Caki2 (cell line): ENCODE data around the gene CLSTN2. TPM values are rescaled to one million over a fixed set of nuclear protein-coding genes. Genes with fewer than 3 reads are reported as not detected.

Source experiments
- DNase-seq: peaks from one replicate; pipeline ENCODE4 v3.0.0-alpha.2; 2015; ENCODE audit warnings: low read depth
- in situ Hi-C: cut with HindIII; loops from 2 replicates; pipeline ENCODE4 v1.10.0; 2016; ENCODE audit warnings: low sequenced_read_pairs, low pct_unique_long_range_greater_than_20kb, mixed read lengths
- total RNA-seq: library from RNA; depleted of rRNA; stranded (reverse); fragments of >200 nt; shearing (Covaris generic); gene quantifications from 2 replicates; pipeline ENCODE4 v1.2.3, GENCODE V29; 2014; ENCODE audit warnings: low replicate concordance

CLSTN2 gene
- total RNA-seq, 1 experiment from 2014 or later: 37.8 TPM

DNA sequence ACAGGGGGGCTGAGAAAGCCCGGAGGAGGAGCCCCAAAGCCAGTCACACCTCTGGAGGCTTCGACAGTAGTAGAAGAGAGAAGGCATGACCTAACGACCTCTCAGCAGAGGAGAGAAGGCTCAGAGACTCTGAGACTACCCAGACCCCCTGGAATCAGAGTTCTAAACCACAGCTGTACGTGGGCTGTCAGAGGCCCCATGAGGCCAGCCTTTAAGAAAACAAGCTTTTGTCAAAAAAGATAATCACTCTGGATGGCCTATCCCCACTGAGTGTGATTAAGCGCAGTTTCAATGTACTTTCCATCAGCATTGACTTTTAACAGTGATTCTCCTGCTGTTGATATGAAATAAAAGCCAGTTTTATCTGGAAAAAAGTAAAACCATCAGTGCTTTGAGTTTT is 330.3 kb downstream of the CLSTN2 start:
- DNase-seq: no peak
- in situ Hi-C loops: no loop called here

DNA sequence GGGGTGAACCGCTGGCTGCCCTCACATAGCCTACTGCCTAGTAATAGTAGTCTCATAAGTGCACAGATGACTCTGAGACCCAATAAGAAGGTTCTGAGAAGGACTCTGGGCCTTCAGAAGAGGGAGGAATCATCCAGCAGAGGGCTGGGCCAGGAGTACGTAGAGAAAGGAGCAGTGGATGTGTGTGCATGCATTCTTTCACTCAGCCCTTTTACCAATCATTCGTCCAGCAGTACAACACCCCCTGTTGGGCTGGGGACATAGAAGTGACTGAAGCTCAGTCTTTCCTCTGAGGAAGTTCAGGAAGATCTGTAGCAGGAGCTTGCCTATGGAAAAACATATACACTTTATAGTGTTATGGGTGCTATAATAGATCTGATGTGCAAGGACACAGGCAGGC is 333.1 kb downstream of the CLSTN2 start:
- no peak for DNase-seq
- in situ Hi-C loops: no loop called here

DNA sequence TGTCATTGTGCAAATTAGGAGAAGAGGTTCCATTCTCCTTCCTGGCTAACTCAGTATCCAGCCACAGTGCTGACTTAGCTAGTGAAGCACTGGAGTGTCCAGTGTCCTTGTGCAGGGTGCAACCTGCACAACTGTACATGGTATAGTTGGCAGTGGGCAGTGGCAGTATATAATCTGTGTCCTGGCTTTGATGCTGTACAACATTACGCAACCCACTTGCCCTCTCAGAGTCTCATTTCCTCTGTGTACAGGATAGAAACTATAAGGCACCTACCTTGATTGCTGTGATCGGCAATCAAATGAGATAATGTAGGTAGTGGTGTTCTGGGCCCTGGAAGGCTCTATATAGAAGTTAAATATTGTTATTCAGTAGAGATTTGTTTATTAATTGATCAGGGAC is 333.6 kb downstream of the CLSTN2 start:
- no peak for DNase-seq
- in situ Hi-C loops: no loop called here

GRCh38 chr3:140270329-140270728 is 335.3 kb downstream of the CLSTN2 start:
- in situ Hi-C loops: no loop called here
- no peak for DNase-seq

DNA sequence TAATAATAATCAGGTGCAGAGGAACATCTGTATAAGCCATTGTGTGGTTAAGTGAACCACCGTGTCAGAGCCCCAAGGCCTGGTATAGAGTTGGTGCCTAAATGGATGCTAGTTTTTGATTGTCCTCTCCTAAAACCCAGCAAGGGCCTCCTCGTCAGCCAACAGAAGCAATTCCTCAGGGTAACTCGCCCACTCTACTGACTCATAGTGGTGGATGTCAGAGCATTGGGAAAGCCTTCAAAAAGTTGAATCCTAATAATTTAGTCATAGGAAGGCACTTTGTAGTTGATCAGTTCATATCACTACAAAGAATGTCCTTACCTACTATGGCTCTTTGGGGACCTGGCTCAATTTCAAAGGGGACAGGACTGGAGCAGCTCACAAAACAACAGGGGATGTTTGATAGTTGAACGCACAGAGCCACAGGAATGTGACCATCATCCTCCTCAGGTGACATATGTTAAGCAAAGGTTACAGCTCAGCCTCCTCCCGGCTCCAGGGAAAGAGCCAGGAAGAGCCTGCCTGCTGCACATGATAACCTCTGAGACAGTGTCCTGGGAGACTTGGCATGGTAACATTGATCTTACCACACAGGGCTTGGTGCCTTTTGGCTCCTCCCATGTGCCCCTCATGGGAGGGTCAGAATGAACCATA is 338.7 kb downstream of the CLSTN2 start:
- in situ Hi-C loops: no loop called here
- DNase-seq: no peak

GRCh38 chr3:140274429-140274828 is 339.4 kb downstream of the CLSTN2 start:
- in situ Hi-C loops: no loop called here
- no peak for DNase-seq

GRCh38 chr3:140276703-140277102 is 341.7 kb downstream of the CLSTN2 start:
- in situ Hi-C loops: no loop called here
- DNase-seq: peak; percentile 10

DNA sequence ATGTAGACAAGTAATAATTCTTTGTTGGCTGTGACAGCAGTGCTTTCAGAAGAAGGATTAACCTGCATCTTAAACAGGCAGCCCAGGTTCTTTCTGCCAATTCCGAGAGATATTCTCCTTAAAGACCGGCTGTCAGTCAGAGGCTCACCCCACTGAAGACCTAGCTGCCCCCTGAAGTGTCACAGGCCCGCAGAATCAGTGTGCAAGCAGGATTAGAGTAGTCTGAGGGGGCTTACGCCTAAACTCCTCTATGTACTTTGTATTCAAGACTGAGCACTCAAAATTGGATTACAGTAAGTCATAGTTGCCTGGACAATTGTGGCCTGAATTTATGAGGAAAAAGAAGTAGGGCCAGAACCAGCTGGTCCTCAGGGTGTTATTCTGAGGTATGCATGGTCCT is 342.9 kb downstream of the CLSTN2 start:
- in situ Hi-C loops: no loop called here
- DNase-seq: no peak

GRCh38 chr3:140284372-140284771 is 349.4 kb downstream of the CLSTN2 start:
- in situ Hi-C loops: no loop called here
- no peak for DNase-seq

DNA sequence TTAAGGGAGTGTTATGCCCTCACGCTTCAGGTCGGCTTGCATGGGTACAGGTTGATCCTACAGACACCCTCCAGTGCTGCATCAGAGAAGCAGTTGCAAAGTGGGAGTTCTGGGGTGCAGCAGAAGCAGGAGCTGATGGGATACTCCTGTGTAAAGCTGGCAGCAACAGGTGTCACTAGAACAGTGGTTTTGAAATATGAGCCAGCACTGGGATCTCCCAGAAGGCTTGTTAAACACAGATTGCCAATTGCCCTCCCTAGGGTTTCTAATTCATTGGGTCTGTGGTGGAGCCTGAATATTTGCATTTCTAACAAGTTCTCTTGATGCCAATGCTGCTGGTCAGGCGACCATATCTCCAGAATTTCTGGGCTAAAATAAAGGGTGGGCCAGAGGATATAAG is 350.4 kb downstream of the CLSTN2 start:
- in situ Hi-C loops: no loop called here
- no peak for DNase-seq

GRCh38 chr3:140288595-140288994 is 353.6 kb downstream of the CLSTN2 start:
- no peak for DNase-seq
- in situ Hi-C loops: no loop called here

DNA sequence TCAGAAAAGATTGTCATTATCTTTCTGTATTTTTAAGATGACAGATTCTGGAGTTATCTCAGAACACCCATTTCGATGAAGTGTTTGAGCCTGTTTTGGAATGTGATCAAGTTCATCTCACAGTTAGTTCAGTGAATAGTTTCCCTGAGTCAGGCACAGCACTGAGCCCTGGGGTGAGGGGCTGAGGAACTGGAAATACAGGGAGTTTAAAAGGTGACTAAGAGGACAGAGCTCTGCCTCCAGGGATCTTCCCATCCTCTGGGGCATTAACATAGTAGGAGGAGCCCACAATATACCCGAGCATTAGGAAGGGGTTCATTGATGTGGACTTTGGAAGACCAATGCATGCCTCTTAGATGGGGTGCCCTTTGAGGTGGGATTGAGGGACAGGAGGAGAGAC is 355.1 kb downstream of the CLSTN2 start:
- in situ Hi-C loops: no loop called here
- no peak for DNase-seq

GRCh38 chr3:140292170-140292569 is 357.2 kb downstream of the CLSTN2 start:
- in situ Hi-C loops: no loop called here
- no peak for DNase-seq

DNA sequence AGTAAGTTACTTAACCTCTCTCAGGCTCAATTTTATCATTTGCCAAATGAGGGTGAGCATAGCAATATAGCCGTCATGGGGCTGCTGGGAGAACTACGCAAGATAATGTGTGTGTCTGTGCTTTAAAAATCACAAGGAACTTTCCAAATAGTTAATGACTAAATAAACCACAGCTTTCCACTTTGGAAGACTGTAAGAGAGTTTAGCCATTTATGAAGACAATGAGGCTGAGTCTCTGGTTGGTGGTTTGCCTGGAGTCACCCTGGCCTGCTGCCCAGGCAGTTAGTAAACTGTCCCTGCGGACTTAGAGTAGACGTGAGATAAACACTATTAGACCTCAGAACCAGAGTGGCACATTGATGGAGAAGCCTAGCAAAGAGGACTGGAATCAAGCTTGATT is 357.7 kb downstream of the CLSTN2 start:
- in situ Hi-C loops: no loop called here
- DNase-seq: no peak

DNA sequence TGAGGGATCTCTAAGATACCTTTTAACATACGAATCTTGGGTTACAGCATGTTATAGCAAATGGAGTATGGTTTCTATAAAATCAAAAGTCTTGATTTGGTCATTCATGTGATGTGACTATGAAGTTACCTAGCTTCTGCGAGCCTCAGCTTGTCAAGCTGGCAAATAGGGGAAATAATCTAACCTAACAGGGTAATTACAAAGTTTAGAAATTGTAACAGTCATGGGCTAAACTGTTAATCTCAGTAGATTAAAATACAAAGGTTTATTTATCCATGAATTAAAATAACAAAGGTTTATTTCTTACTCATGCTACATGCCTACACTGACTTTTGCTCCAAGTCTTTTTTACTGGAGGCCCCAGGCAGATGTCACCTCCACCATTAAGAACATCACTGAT is 359.1 kb downstream of the CLSTN2 start:
- in situ Hi-C loops: no loop called here
- DNase-seq: no peak

- DNase-seq: no peak
- in situ Hi-C loops: no loop called here
These were observed 361.9 kb downstream of the CLSTN2 start for GRCh38 chr3:140296796-140297352.

GRCh38 chr3:140298043-140298442 is 363.1 kb downstream of the CLSTN2 start:
- in situ Hi-C loops: no loop called here

DNA sequence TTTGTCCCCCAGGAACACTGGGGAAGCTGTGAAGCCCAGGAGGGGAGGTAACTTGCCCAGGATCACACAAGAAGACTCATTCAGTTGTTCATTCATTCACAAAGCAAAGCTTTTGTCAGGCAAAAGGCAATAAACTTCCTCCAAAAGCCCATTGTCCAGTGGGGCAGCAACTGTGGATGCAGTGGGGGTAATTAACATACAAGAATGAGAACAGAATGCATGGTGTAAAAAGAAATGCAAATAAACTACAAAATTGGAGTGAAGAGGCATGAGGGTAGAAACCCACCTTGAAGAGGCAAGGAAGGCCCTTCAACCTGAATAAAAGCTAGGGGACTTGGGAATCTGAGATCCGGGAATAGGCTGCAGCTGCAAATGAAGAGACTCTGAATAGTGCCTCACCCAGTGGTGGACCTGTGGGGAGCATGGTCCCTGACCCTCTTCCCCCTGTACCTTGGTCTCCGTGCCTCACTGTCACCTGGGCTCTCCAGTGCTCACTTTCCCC is 363.6 kb downstream of the CLSTN2 start:
- DNase-seq: no peak
- in situ Hi-C loops: no loop called here

More at GRCh38 chr3:140298043-140298442, 363.1 kb downstream of the CLSTN2 start:
- DNase-seq: no peak

- DNase-seq: no peak
- in situ Hi-C loops: no loop called here
These were observed 368.9 kb downstream of the CLSTN2 start for GRCh38 chr3:140303875-140304274.

DNA sequence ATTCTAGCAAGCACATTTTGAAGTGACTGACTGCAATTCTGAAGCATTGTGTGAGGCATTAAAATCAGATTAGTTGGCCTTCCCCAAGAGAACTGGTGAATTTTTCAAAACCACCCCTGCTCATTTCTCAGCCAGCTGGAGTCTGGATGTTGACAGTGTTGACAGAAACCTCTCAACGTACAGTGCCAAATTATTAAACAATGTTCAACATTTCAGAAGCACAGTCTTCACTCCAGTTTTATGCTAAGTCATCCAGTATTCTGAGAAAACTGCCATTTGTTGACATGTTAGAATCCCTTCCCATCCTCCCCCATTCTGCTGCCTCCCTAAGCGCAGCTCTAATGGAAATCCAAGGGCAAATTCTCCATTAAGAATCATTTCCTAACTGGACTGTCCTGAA is 373.6 kb downstream of the CLSTN2 start:
- in situ Hi-C loops: no loop called here
- DNase-seq: no peak
